Measurements from ENCODE around the gene SLC6A16. TPM values are rescaled to one million over a fixed set of nuclear protein-coding genes. Genes with fewer than 3 reads are reported as not detected.
"Not testable (repeated sequence)": the region's sequence is repeated elsewhere in the genome, so short reads cannot be mapped to it uniquely, and the experiment has no call there.

Gene SLC6A16
- total RNA-seq, 1 donor from 2014 or later = 3.5 TPM

- no peak overlapping the region for H3K4me3 Mint-ChIP-seq (ENCODE audit: unreplicated experiment)
- H3K27me3 Mint-ChIP-seq (ENCODE audit: low read depth) = no peaks in the 10 kb centered on the region
- peaks cover 22% of the 10 kb centered on the region for H3K9me3 Mint-ChIP-seq (ENCODE audit: low read depth)
- H3K36me3 Mint-ChIP-seq (ENCODE audit: low read depth) = peaks cover 37% of the 10 kb centered on the region
- no peak for TF ChIP-seq CTCF (IDR thresholded peaks at IDR 0.05)
- H3K27ac Mint-ChIP-seq (ENCODE audit: unreplicated experiment) = no peak overlapping the region
- no peak for DNase-seq (ENCODE audit: low spot score)
- peaks cover 10% of the 10 kb centered on the region for H3K4me1 Mint-ChIP-seq (ENCODE audit: low read depth)
Measured at GRCh38 chr19:49318296-49318695, 6.7 kb downstream of the SLC6A16 start.

GRCh38 chr19:49316284-49316683 is 8.7 kb downstream of the SLC6A16 start:
- H3K9me3 Mint-ChIP-seq (ENCODE audit: low read depth) = peaks cover 16% of the 10 kb centered on the region
- TF ChIP-seq CTCF (IDR thresholded peaks at IDR 0.05) = no peak
- no peak for DNase-seq (ENCODE audit: low spot score)
- H3K4me1 Mint-ChIP-seq (ENCODE audit: low read depth) = peaks cover 10% of the 10 kb centered on the region
- H3K27me3 Mint-ChIP-seq (ENCODE audit: low read depth) = no peaks in the 10 kb centered on the region
- H3K27ac Mint-ChIP-seq (ENCODE audit: unreplicated experiment) = no peak overlapping the region
- peaks cover 29% of the 10 kb centered on the region for H3K36me3 Mint-ChIP-seq (ENCODE audit: low read depth)
- no peak overlapping the region for H3K4me3 Mint-ChIP-seq (ENCODE audit: unreplicated experiment)

GRCh38 chr19:49315111-49315510 is 9.9 kb downstream of the SLC6A16 start:
- no peaks in the 10 kb centered on the region for H3K27me3 Mint-ChIP-seq (ENCODE audit: low read depth)

GRCh38 chr19:49309087-49309486 is 15.9 kb downstream of the SLC6A16 start:
- no peak for DNase-seq (ENCODE audit: low spot score)
- Mint-ChIP-seq H3K27ac (ENCODE audit: unreplicated experiment) (no peak overlapping the region), H3K36me3 (ENCODE audit: low read depth) (peaks cover 30% of the 10 kb centered on the region), H3K9me3 (ENCODE audit: low read depth) (no peaks in the 10 kb centered on the region), H3K4me3 (ENCODE audit: unreplicated experiment) (no peak overlapping the region), H3K4me1 (ENCODE audit: low read depth) (no peaks in the 10 kb centered on the region), H3K27me3 (ENCODE audit: low read depth) (no peaks in the 10 kb centered on the region)
- no peak for TF ChIP-seq CTCF (IDR thresholded peaks at IDR 0.05)

More at GRCh38 chr19:49315111-49315510, 9.9 kb downstream of the SLC6A16 start:
- H3K4me3 Mint-ChIP-seq (ENCODE audit: unreplicated experiment) = no peak overlapping the region
- H3K4me1 Mint-ChIP-seq (ENCODE audit: low read depth) = peaks cover 10% of the 10 kb centered on the region
- no peak overlapping the region for H3K27ac Mint-ChIP-seq (ENCODE audit: unreplicated experiment)
- H3K9me3 Mint-ChIP-seq (ENCODE audit: low read depth) = peaks cover 9% of the 10 kb centered on the region
- TF ChIP-seq CTCF (IDR thresholded peaks at IDR 0.05) = no peak
- no peak for DNase-seq (ENCODE audit: low spot score)
- peaks cover 37% of the 10 kb centered on the region for H3K36me3 Mint-ChIP-seq (ENCODE audit: low read depth)

- not testable (repeated sequence) for H3K4me3 Mint-ChIP-seq (ENCODE audit: unreplicated experiment); H3K27ac Mint-ChIP-seq (ENCODE audit: unreplicated experiment); H3K4me1 Mint-ChIP-seq (ENCODE audit: low read depth); H3K27me3 Mint-ChIP-seq (ENCODE audit: low read depth); DNase-seq (ENCODE audit: low spot score)
- Mint-ChIP-seq H3K36me3 (ENCODE audit: low read depth) (peaks cover 39% of the 10 kb centered on the region), H3K9me3 (ENCODE audit: low read depth) (peaks cover 13% of the 10 kb centered on the region)
- peak; percentile 9 for TF ChIP-seq CTCF (IDR thresholded peaks at IDR 0.05)
Measured at GRCh38 chr19:49306734-49307133, 18.3 kb downstream of the SLC6A16 start.
